A549 (cell line): ENCODE results near the gene CMTM1.

ENCODE experiments used
- BHLHE40 ChIP-seq: IDR thresholded peaks from 2 replicates; pipeline ENCODE4 v1.6.1; 2012; ENCODE audit warnings: low read depth, low read length, inconsistent platforms
- CTCF ChIP-seq: fragments of >200 bp; sonication (Bioruptor Twin); formaldehyde crosslinking; IDR thresholded peaks from 3 replicates; pipeline ENCODE4 v1.5.1; 2016
- ELK1 ChIP-seq: fragments of 150-350 bp; IDR thresholded peaks from 2 replicates; pipeline ENCODE4 v1.6.1; 2014; ENCODE audit warnings: low read depth, mild to moderate bottlenecking, low read length
- EP300 ChIP-seq, 2 experiments: fragments of >200 bp; sonication (Bioruptor Twin); formaldehyde crosslinking; IDR thresholded peaks; 2 replicates in 1 of 2; 3 replicates in 1 of 2; pipeline ENCODE4 v1.6.1; 2016 to 2017
- JUN ChIP-seq, 2 experiments: fragments of >200 bp; sonication (Bioruptor Twin); formaldehyde crosslinking; IDR thresholded peaks; 2 replicates in 1 of 2; 3 replicates in 1 of 2; pipeline ENCODE4 v1.6.1; 2016 to 2017
- MYC ChIP-seq: IDR thresholded peaks from 2 replicates; pipeline ENCODE4 v1.6.1; 2012; ENCODE audit warnings: mild to moderate bottlenecking, inconsistent platforms, low read length, improper control_type of control experiment, borderline replicate concordance
- POLR2A ChIP-seq: IDR thresholded peaks from 2 replicates; pipeline ENCODE4 v1.6.1; 2012; ENCODE audit warnings: mild to moderate bottlenecking, low read length
- POLR2AphosphoS2 ChIP-seq: conservative IDR thresholded peaks from 2 replicates; pipeline ENCODE4 v1.6.1; 2012; ENCODE audit warnings: low read length, improper control_type of control experiment, inconsistent platforms
- REST ChIP-seq: fragments of 200-600 bp; sonication (generic); IDR thresholded peaks from 2 replicates; pipeline ENCODE4 v1.6.1; 2016; ENCODE audit warnings: antibody characterized with exemption, mild to moderate bottlenecking, moderate library complexity
- RFX5 ChIP-seq: fragments of 450-650 bp; IDR thresholded peaks from 2 replicates; pipeline ENCODE4 v1.7.1; 2014; ENCODE audit warnings: antibody characterized with exemption, mild to moderate bottlenecking, moderate library complexity
- USF2 ChIP-seq: fragments of 450-650 bp; IDR thresholded peaks from 2 replicates; pipeline ENCODE4 v1.6.1; 2014; ENCODE audit warnings: antibody characterized with exemption

- TF ChIP-seq POLR2A (no peak), CTCF (no peak), ELK1 (no peak), USF2 (no peak), REST (no peak), JUN (IDR thresholded peaks at IDR 0.05) (no peak), RFX5 (no peak), MYC (no peak), BHLHE40 (no peak), EP300 (IDR thresholded peaks at IDR 0.05) (no peak), POLR2AphosphoS2 (no peak)
These were observed 18.9 kb upstream of the CMTM1 start for GRCh38 chr16:66547101-66547989.
